Breast epithelium (tissue), 4 donors: ENCODE data around the gene TTC28. TPM values are rescaled to one million over a fixed set of nuclear protein-coding genes. Genes with fewer than 3 reads are reported as not detected.

ENCODE experiments used
- DNase-seq, 2 donors: peaks; one replicate each; pipeline ENCODE4 v3.0.0-alpha.2; 2019; ENCODE audit warnings: low spot score in 2 of 2
- H3K27ac ChIP-seq, 2 donors: fragments of 200-600 bp; sonication (generic) in 1 of 2; one replicate each; pipeline ENCODE4 v1.5.1; 2016 to 2019; ENCODE audit warnings: mild to moderate bottlenecking in 1 of 2
- H3K27me3 ChIP-seq, 2 donors: fragments of 200-600 bp; sonication (generic) in 1 of 2; one replicate each; pipeline versions ENCODE4 v1.5.1 to v1.6.0; 2017 to 2019; ENCODE audit warnings: control low read depth in 1 of 2, mild to moderate bottlenecking in 1 of 2
- H3K36me3 ChIP-seq: fragments of 200-600 bp; one replicate; pipeline ENCODE4 v1.5.1; 2019
- H3K4me1 ChIP-seq, 2 donors: fragments of 200-600 bp; sonication (generic); one replicate each; pipeline ENCODE4 v1.5.1; 2016 to 2019; ENCODE audit warnings: control low read depth in 1 of 2
- H3K4me3 ChIP-seq, 3 donors: fragments of 200-600 bp; sonication (generic); 1 replicate in 2 of 3; 2 replicates in 1 of 3; pipeline ENCODE4 v1.5.1; 2016 to 2019; ENCODE audit warnings: mild to moderate bottlenecking in 3 of 3, moderate library complexity in 2 of 3
- H3K9me3 ChIP-seq, 2 donors: fragments of 200-600 bp; sonication (generic) in 1 of 2; one replicate each; pipeline ENCODE4 v1.5.1; 2016 to 2019; ENCODE audit warnings: control low read depth in 1 of 2
- CTCF ChIP-seq, 3 donors: fragments of 450-650 bp; IDR thresholded peaks; one replicate each; pipeline ENCODE4 v1.5.1; 2016 to 2017; ENCODE audit warnings: antibody characterized with exemption in 3 of 3, mild to moderate bottlenecking in 3 of 3, moderate library complexity in 3 of 3
- POLR2A ChIP-seq: fragments of 450-650 bp; IDR thresholded peaks from one replicate; pipeline ENCODE4 v1.6.1; 2016; ENCODE audit warnings: antibody characterized with exemption, mild to moderate bottlenecking, moderate library complexity
- POLR2AphosphoS5 ChIP-seq, 3 donors: sonication (generic); formaldehyde crosslinking; IDR thresholded peaks; one replicate each; pipeline ENCODE4 v1.6.1; 2017; ENCODE audit warnings: antibody characterized with exemption in 3 of 3
- intact Hi-C: fragments of 100-400 bp; cut with DNase I; formaldehyde crosslinking; loops from one replicate; pipeline ENCODE4 v1.15.1; 2023; ENCODE audit warnings: low total_unique reads
- total RNA-seq, 3 donors: library from RNA; depleted of rRNA; stranded (reverse); fragments of >200 nt; gene quantifications; one replicate each; pipeline ENCODE4 v1.1.0, GENCODE V29; 2016

TTC28 gene
- total RNA-seq, 3 donors from 2014 or later = 33.5 to 43.3 (median 40.2) TPM

DNA sequence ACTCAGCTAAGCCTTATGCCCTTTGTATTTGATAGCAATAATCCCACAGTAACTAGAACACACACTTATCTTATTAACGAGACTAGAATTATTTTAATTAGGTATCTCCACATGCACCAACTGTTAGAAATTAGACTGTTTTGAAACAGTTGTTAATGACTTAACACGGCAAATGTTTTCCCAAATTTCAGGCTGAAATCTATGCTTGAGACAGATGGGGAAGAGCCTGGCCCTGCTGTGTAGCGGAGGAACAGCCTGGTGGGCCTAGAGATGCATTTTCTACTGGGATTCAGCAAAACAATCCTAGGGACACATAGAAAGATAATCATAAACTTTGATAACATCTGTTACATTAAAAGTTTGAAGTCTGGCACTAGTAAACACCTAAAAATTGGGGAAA lies 273.4 kb downstream of the TTC28 start:
- intact Hi-C loops = no loop called here
- Histone ChIP-seq H3K9me3 (no peaks in the 10 kb centered on the region), H3K4me3 (no peak overlapping the region), H3K27me3 (no peaks in the 10 kb centered on the region), H3K27ac (no peak overlapping the region), H3K36me3 (no peaks in the 10 kb centered on the region), H3K4me1 (no peaks in the 10 kb centered on the region)
- DNase-seq = no peak
- TF ChIP-seq POLR2A (no peak), CTCF (IDR thresholded peaks at IDR 0.05) (no peak), POLR2AphosphoS5 (IDR thresholded peaks at IDR 0.05) (no peak)

DNA sequence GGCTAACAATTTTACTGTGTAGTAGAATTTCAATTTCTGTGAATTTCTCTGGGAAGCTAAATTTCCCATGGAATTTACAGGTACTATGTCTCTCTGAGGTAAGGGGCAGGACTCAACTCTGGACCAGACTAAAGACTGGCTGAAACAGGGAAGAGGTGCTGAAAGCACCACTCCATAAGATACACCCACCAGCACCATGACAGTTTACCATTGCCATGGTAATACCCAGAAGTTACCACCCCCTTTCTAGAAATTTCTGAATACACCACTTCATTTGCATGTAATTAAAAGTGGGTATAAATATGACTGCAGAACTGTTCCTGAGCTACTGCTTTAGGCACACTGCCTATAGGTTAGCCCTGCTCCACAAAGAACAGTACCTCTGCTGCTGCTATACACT lies 274.1 kb downstream of the TTC28 start:
- no peak for DNase-seq
- no peak overlapping the region for H3K27ac ChIP-seq
- H3K4me3 ChIP-seq = no peak overlapping the region
- intact Hi-C loops = no loop called here
- H3K4me1 ChIP-seq = no peaks in the 10 kb centered on the region
- no peaks in the 10 kb centered on the region for H3K36me3 ChIP-seq
- H3K27me3 ChIP-seq = no peaks in the 10 kb centered on the region
- no peaks in the 10 kb centered on the region for H3K9me3 ChIP-seq
- TF ChIP-seq CTCF (IDR thresholded peaks at IDR 0.05) = no peak
- TF ChIP-seq POLR2AphosphoS5 (IDR thresholded peaks at IDR 0.05) = no peak

GRCh38 chr22:28402539-28402938 lies 277.1 kb downstream of the TTC28 start:
- Histone ChIP-seq H3K36me3 (no peaks in the 10 kb centered on the region), H3K27me3 (no peaks in the 10 kb centered on the region), H3K9me3 (no peaks in the 10 kb centered on the region), H3K4me3 (no peak overlapping the region), H3K4me1 (no peaks in the 10 kb centered on the region), H3K27ac (no peak overlapping the region)
- intact Hi-C loops = no loop called here
- no peak for DNase-seq
- TF ChIP-seq POLR2A = no peak
- no peak for TF ChIP-seq POLR2AphosphoS5 (IDR thresholded peaks at IDR 0.05)

DNA sequence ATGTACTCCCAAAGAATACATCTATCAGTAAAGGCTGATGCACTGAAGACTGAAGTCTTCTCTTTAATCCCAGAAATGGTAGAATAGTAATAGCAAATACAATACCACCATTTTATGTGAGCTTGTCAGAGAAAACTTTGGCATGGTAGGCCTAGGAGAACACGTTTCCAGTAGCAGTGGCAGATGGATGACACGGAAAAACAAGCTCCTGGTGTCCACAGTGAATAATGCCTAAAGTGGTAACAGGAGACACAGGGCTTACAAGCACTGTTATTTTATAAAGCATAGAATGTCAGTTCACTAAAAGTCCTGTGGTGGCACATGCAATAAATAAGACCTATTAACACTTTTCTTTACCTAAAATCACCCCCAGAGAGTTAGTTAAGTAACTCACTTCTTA lies 277.6 kb downstream of the TTC28 start:
- intact Hi-C loops = no loop called here
- Histone ChIP-seq H3K4me3 (no peak overlapping the region), H3K27ac (no peak overlapping the region), H3K36me3 (no peaks in the 10 kb centered on the region), H3K27me3 (no peaks in the 10 kb centered on the region), H3K9me3 (no peaks in the 10 kb centered on the region), H3K4me1 (no peaks in the 10 kb centered on the region)
- no peak for TF ChIP-seq POLR2AphosphoS5 (IDR thresholded peaks at IDR 0.05)
- no peak for TF ChIP-seq CTCF (IDR thresholded peaks at IDR 0.05)
- no peak for TF ChIP-seq POLR2A
- no peak for DNase-seq

- H3K36me3 ChIP-seq = no peaks in the 10 kb centered on the region
- no peaks in the 10 kb centered on the region for H3K9me3 ChIP-seq
- no peak overlapping the region for H3K27ac ChIP-seq
- no peaks in the 10 kb centered on the region for H3K4me1 ChIP-seq
- H3K4me3 ChIP-seq = no peak overlapping the region
- DNase-seq = no peak
- TF ChIP-seq POLR2AphosphoS5 (IDR thresholded peaks at IDR 0.05) (no peak), CTCF (IDR thresholded peaks at IDR 0.05) (no peak), POLR2A (no peak)
- intact Hi-C loops = no loop called here
- no peaks in the 10 kb centered on the region for H3K27me3 ChIP-seq
Measured at GRCh38 chr22:28398981-28399380, 280.7 kb downstream of the TTC28 start.

GRCh38 chr22:28398355-28398754 lies 281.3 kb downstream of the TTC28 start:
- TF ChIP-seq CTCF (IDR thresholded peaks at IDR 0.05) = no peak
- TF ChIP-seq POLR2AphosphoS5 (IDR thresholded peaks at IDR 0.05) = no peak
- TF ChIP-seq POLR2A = no peak
- intact Hi-C loops = no loop called here
- Histone ChIP-seq H3K36me3 (no peaks in the 10 kb centered on the region), H3K4me1 (no peaks in the 10 kb centered on the region), H3K27me3 (no peaks in the 10 kb centered on the region), H3K4me3 (no peak overlapping the region), H3K27ac (no peak overlapping the region), H3K9me3 (no peaks in the 10 kb centered on the region)
- DNase-seq = no peak
